OCI-M1 (cell line): Measurements from ENCODE around the gene MAP3K5.
A peak's percentile ranks its signal among the peaks of the same experiment; 100 is the strongest.

Experiments
- DNase-seq: peaks from one replicate; lab custom pipeline; 2025; lab: John Stamatoyannopoulos, UW

The MAP3K5 gene

GRCh38 chr6:136571065-136571464 lies 221.2 kb downstream of the MAP3K5 start:
- DNase-seq, result no peak

GRCh38 chr6:136568129-136568528 lies 224.1 kb downstream of the MAP3K5 start:
- DNase-seq, result no peak

- no peak for DNase-seq
Observed at GRCh38 chr6:136567688-136568087, 224.6 kb downstream of the MAP3K5 start.

GRCh38 chr6:136566851-136567250 lies 225.4 kb downstream of the MAP3K5 start:
- DNase-seq, result peak; percentile 24

GRCh38 chr6:136566007-136566487 lies 226.2 kb downstream of the MAP3K5 start:
- DNase-seq, result no peak

GRCh38 chr6:136564180-136564579 lies 228.1 kb downstream of the MAP3K5 start:
- no peak for DNase-seq

- no peak for DNase-seq
Observed at GRCh38 chr6:136563386-136564152, 228.7 kb downstream of the MAP3K5 start.

- DNase-seq, result no peak
Observed at GRCh38 chr6:136562211-136562610, 230.1 kb downstream of the MAP3K5 start.

- DNase-seq, result no peak
Observed at GRCh38 chr6:136553166-136553787, 239.0 kb downstream of the MAP3K5 start.

- DNase-seq, result no peak
Observed at GRCh38 chr6:136552054-136552453, 240.2 kb downstream of the MAP3K5 start.

GRCh38 chr6:136551103-136551502 lies 241.2 kb downstream of the MAP3K5 start:
- DNase-seq, result peak; percentile 66

- peak; percentile 69 for DNase-seq
Observed at GRCh38 chr6:136550330-136551071, 241.8 kb downstream of the MAP3K5 start, which contains the start of gene MAP7. TSS of gene MAP7 (minus strand) at chr6:136550422. CDS start at chr6:136550408, 14 bp downstream.

- peak; percentile 53 for DNase-seq
Observed at GRCh38 chr6:136550045-136550329, 242.3 kb downstream of the MAP3K5 start.

- no peak for DNase-seq
Observed at GRCh38 chr6:136549300-136550044, 242.8 kb downstream of the MAP3K5 start.

GRCh38 chr6:136548582-136549299 lies 243.5 kb downstream of the MAP3K5 start:
- no peak for DNase-seq

- DNase-seq, result no peak
Observed at GRCh38 chr6:136547871-136548270, 244.4 kb downstream of the MAP3K5 start.

- peak; percentile 77 for DNase-seq
Observed at GRCh38 chr6:136547336-136547735, 244.9 kb downstream of the MAP3K5 start.

GRCh38 chr6:136546331-136546730 lies 245.9 kb downstream of the MAP3K5 start:
- DNase-seq, result no peak

GRCh38 chr6:136544326-136544725 lies 248.0 kb downstream of the MAP3K5 start:
- no peak for DNase-seq

- DNase-seq, result no peak
Observed at GRCh38 chr6:136541395-136541794, 250.9 kb downstream of the MAP3K5 start.

GRCh38 chr6:136539967-136540652 lies 252.2 kb downstream of the MAP3K5 start:
- DNase-seq, result no peak
